ENCODE data around the gene CLN6.
A peak's percentile ranks its signal among the peaks of the same experiment; 100 is the strongest.

The CLN6 gene

GRCh38 chr15:68220489-68220888 lies 9.0 kb downstream of the CLN6 start:
- intact Hi-C loops (cut with DNase I; ENCODE audit: low total_unique reads): no loop called here
- no peak overlapping the region for H3K27ac ChIP-seq
- H3K36me3 ChIP-seq: no peaks in the 10 kb centered on the region
- H3K27me3 ChIP-seq: no peaks in the 10 kb centered on the region
- no peak overlapping the region for H3K4me3 ChIP-seq
- no peaks in the 10 kb centered on the region for H3K9me3 ChIP-seq
- DNase-seq: peak in 1 of 2 donors; percentile 20
- TF ChIP-seq CTCF (IDR thresholded peaks at IDR 0.05): no peak
- H3K4me1 ChIP-seq: no peaks in the 10 kb centered on the region

GRCh38 chr15:68218847-68219798 lies 10.4 kb downstream of the CLN6 start:
- DNase-seq: peak in 1 of 2 donors; percentile 35
- Histone ChIP-seq H3K27me3 (no peaks in the 10 kb centered on the region), H3K4me1 (no peaks in the 10 kb centered on the region), H3K27ac (no peak overlapping the region), H3K9me3 (no peaks in the 10 kb centered on the region), H3K4me3 (no peak overlapping the region), H3K36me3 (no peaks in the 10 kb centered on the region)
- intact Hi-C loops (cut with DNase I; ENCODE audit: low total_unique reads): no loop called here
- no peak for TF ChIP-seq CTCF (IDR thresholded peaks at IDR 0.05)

- TF ChIP-seq CTCF (IDR thresholded peaks at IDR 0.05): no peak
- Histone ChIP-seq H3K4me3 (no peak overlapping the region), H3K4me1 (no peaks in the 10 kb centered on the region), H3K27me3 (no peaks in the 10 kb centered on the region), H3K36me3 (no peaks in the 10 kb centered on the region), H3K9me3 (no peaks in the 10 kb centered on the region), H3K27ac (no peak overlapping the region)
- intact Hi-C loops (cut with DNase I; ENCODE audit: low total_unique reads): no loop called here
- DNase-seq: peak in 1 of 2 donors; percentile 19
Observed at GRCh38 chr15:68218331-68218730, 11.2 kb downstream of the CLN6 start.

GRCh38 chr15:68217341-68217740 lies 12.2 kb downstream of the CLN6 start:
- H3K4me3 ChIP-seq: no peak overlapping the region
- H3K27me3 ChIP-seq: no peaks in the 10 kb centered on the region
- no peak overlapping the region for H3K27ac ChIP-seq
- TF ChIP-seq CTCF (IDR thresholded peaks at IDR 0.05): no peak
- no peaks in the 10 kb centered on the region for H3K9me3 ChIP-seq
- peak in 1 of 2 donors; percentile 9 for DNase-seq
- no peaks in the 10 kb centered on the region for H3K4me1 ChIP-seq
- intact Hi-C loops (cut with DNase I; ENCODE audit: low total_unique reads): no loop called here
- H3K36me3 ChIP-seq: no peaks in the 10 kb centered on the region

GRCh38 chr15:68214838-68215254 lies 14.7 kb downstream of the CLN6 start:
- H3K4me3 ChIP-seq: no peak overlapping the region
- no peak for TF ChIP-seq CTCF (IDR thresholded peaks at IDR 0.05)
- no peak overlapping the region for H3K27ac ChIP-seq
- no peaks in the 10 kb centered on the region for H3K27me3 ChIP-seq
- intact Hi-C loops (cut with DNase I; ENCODE audit: low total_unique reads): no loop called here
- no peaks in the 10 kb centered on the region for H3K9me3 ChIP-seq
- H3K4me1 ChIP-seq: peaks cover 0 to 9% (median 4%) of the 10 kb centered on the region in 4 donors
- DNase-seq: peak in 1 of 2 donors; percentile 53
- no peaks in the 10 kb centered on the region for H3K36me3 ChIP-seq

Measured in tibial artery (tissue), 4 donors.